Measurements from ENCODE around the gene GNG3. TPM values are rescaled to one million over a fixed set of nuclear protein-coding genes. Genes with fewer than 3 reads are reported as not detected.
"Not testable (repeated sequence)": the region's sequence is repeated elsewhere in the genome, so short reads cannot be mapped to it uniquely, and the experiment has no call there.

Gene GNG3
- total RNA-seq, 2 experiments from 2014 or later, result not detected

DNA sequence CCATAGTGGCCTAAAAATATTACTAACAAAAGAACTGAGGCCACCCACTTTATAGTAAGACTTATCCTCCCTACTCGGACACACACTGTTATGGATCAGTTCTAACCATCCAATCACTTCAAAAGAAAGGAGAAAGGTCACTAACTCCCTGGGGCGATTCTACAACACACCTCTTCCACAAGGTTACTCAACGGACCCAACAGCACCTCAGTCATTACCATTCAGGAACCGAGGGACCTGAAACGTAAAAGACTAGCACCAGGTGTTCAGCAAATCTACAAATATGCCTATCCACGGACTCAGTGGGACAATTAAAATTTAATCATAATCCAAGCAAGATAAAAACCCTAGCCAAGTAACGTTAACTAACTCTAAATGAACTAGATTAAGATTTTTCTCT, 18.2 kb downstream of the GNG3 start:
- Mint-ChIP-seq H3K27me3 (no peaks in the 10 kb centered on the region), H3K9me3 (no peaks in the 10 kb centered on the region), H3K36me3 (ENCODE audit: low read depth) (peaks cover 73% of the 10 kb centered on the region), H3K4me3 (peak overlapping the region; percentile 87), H3K4me1 (peaks cover 57% of the 10 kb centered on the region), H3K27ac (peak overlapping the region; percentile 97)
- DNase-seq, result no peak
- ChIA-PET CTCF (interaction anchor here (0.9 to 2.6 kb wide), 5 partner anchors 28 to 155 kb away, joined by 3 to 15 read pairs (median 5); partner anchors contain the start of genes SLC3A2 and ZBTB3), POLR2A (interaction anchor here (0.7 to 9.9 kb wide), 18 partner anchors 12 to 183 kb away, joined by 3 to 234 read pairs (median 28); partner anchors contain the start of genes BSCL2, C11orf98, CSKMT and GNG3)

- Mint-ChIP-seq H3K27ac (peak overlapping the region; percentile 97), H3K4me3 (peak overlapping the region; percentile 87), H3K9me3 (no peaks in the 10 kb centered on the region), H3K4me1 (peaks cover 55% of the 10 kb centered on the region), H3K36me3 (ENCODE audit: low read depth) (peaks cover 69% of the 10 kb centered on the region), H3K27me3 (no peaks in the 10 kb centered on the region)
- ChIA-PET CTCF (interaction anchor here (0.9 to 3.6 kb wide), 10 partner anchors 13 to 166 kb away, joined by 3 to 22 read pairs (median 6); partner anchors contain the start of genes SLC3A2, TAF6L and ZBTB3), POLR2A (interaction anchor here (0.6 to 9.9 kb wide), 26 partner anchors 11 to 183 kb away, joined by 3 to 234 read pairs (median 15); partner anchors contain the start of genes BSCL2, C11orf98, CSKMT and GANAB)
- no peak for DNase-seq
Measured at GRCh38 chr11:62726156-62726914, 18.9 kb downstream of the GNG3 start.

DNA sequence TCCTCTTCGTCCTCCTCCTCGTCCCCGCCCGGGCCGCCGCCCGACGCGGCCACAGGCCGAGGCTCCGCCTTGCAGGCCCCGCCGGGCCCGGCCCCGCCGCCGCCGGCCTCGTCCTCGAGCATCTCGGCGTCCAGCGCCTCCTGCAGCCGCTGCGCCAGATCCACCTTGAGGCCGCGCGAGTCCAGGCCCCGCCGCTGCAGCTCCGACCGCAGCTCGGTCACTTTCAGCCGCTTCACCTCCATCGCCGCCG, 19.4 kb downstream of the GNG3 start:
- ChIA-PET CTCF (interaction anchor here (0.6 to 4.0 kb wide), 21 partner anchors 12 to 228 kb away, joined by 3 to 39 read pairs (median 5); partner anchors contain the start of genes MTA2, POLR2G, SLC3A2 and TAF6L), POLR2A (interaction anchor here (0.6 to 9.9 kb wide), 36 partner anchors 13 to 174 kb away, joined by 3 to 234 read pairs (median 7); partner anchors contain the start of genes BSCL2, C11orf98, CSKMT and EEF1G)
- Mint-ChIP-seq H3K36me3 (ENCODE audit: low read depth) (peaks cover 67% of the 10 kb centered on the region), H3K27me3 (no peaks in the 10 kb centered on the region), H3K27ac (peak overlapping the region; percentile 97), H3K4me1 (peaks cover 53% of the 10 kb centered on the region), H3K9me3 (no peaks in the 10 kb centered on the region), H3K4me3 (peak overlapping the region; percentile 87)
- DNase-seq, result no peak

DNA sequence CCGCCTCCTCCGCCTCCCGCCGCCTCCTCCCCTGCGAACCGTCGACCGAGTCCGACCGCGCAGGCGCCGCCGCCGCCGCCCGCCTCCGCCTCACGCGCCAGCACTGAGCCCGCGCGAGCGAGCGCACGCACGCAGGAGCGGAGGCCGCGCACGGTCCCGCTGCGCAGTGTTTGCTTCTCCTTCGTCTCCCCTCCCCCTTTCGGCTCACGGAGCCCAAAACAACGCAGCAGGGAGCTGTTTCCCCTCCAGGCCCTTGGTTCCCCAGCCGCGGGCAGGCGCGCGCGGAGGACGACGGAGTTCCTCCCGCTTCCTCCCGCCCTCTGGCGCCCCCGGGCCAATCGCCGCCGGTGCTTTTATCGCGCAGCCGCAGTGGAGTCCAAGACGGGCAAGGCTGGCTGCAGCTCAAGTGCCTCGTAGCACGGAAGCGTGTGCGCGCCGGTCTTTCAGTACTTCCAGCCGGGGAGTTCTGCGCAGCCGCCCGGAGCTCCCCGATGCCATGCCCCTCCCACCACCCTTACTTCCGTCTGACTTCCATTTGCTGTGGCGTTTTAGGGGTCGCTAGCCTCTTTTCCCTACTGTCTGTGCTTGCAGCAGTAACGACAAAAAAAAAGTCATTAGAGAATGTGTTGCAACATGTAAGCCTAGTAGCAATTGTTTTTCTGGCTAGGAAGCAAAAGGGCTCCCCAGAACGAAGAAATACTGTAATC, 19.8 kb downstream of the GNG3 start, which contains the start of gene HNRNPUL2:
Gene HNRNPUL2 (minus strand): TSS at position 293 of the 707 bp plus-strand sequence. CDS start 301 bp downstream, outside the sequence.
- peak within 1 kb of the TSS; percentile 97 for H3K27ac Mint-ChIP-seq
- DNase-seq, result peak; percentile 99
- no peaks in the 10 kb centered on the region for H3K9me3 Mint-ChIP-seq
- H3K4me1 Mint-ChIP-seq, result peaks cover 48% of the 10 kb centered on the region
- peaks cover 62% of the 10 kb centered on the region for H3K36me3 Mint-ChIP-seq (ENCODE audit: low read depth)
- H3K27me3 Mint-ChIP-seq, result no peaks in the 10 kb centered on the region
- ChIA-PET POLR2A (interaction anchor here (0.6 to 9.9 kb wide), 37 partner anchors 13 to 175 kb away, joined by 3 to 234 read pairs (median 7); partner anchors contain the start of genes BSCL2, C11orf98, CSKMT and EEF1G), CTCF (interaction anchor here (0.6 to 4.0 kb wide), 22 partner anchors 9 to 229 kb away, joined by 3 to 39 read pairs (median 5); partner anchors contain the start of genes MTA2, POLR2G, SLC3A2 and TAF6L)
- H3K4me3 Mint-ChIP-seq, result peak within 1 kb of the TSS; percentile 87

DNA sequence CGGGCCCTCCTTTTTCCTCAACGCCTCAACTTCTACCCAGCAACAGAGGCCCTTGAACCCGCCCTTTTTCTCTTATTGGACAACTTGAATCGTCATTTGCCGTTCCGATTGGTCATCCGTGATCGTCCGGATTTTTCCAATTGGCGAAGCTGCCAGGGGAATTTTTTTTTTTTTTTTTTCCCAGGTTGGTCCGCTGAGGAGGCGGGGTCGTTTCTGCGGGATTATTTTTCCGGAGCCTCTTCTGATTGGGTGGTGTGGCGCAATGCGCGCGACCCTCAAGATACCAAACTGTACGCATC, 20.3 kb downstream of the GNG3 start:
- Mint-ChIP-seq H3K36me3 (ENCODE audit: low read depth) (peaks cover 59% of the 10 kb centered on the region), H3K27me3 (no peaks in the 10 kb centered on the region), H3K27ac (peak overlapping the region; percentile 97), H3K4me1 (peaks cover 45% of the 10 kb centered on the region), H3K9me3 (no peaks in the 10 kb centered on the region), H3K4me3 (peak overlapping the region; percentile 87)
- ChIA-PET CTCF (interaction anchor here (0.6 to 4.0 kb wide), 20 partner anchors 8 to 153 kb away, joined by 3 to 39 read pairs (median 5); partner anchors contain the start of genes MTA2, POLR2G, SLC3A2 and TAF6L), POLR2A (interaction anchor here (0.6 to 9.9 kb wide), 35 partner anchors 16 to 175 kb away, joined by 3 to 234 read pairs (median 7); partner anchors contain the start of genes BSCL2, C11orf98, CSKMT and EEF1G)
- peak; percentile 88 for DNase-seq

GRCh38 chr11:62728171-62728988, 20.9 kb downstream of the GNG3 start, which contains the start of gene TTC9C:
TTC9C (plus strand) TSS chr11:62728486; CDS start chr11:62728849, 363 bp downstream.
- H3K27ac Mint-ChIP-seq, result peak within 1 kb of the TSS; percentile 97
- ChIA-PET CTCF (interaction anchor here (1.0 to 4.0 kb wide), 15 partner anchors 13 to 153 kb away, joined by 3 to 39 read pairs (median 6); partner anchors contain the start of genes MTA2, POLR2G, SLC3A2 and TAF6L), POLR2A (interaction anchor here (0.7 to 9.9 kb wide), 29 partner anchors 14 to 176 kb away, joined by 3 to 234 read pairs (median 13); partner anchors contain the start of genes BSCL2, C11orf98, CSKMT and EEF1G)
- peaks cover 59% of the 10 kb centered on the region for H3K36me3 Mint-ChIP-seq (ENCODE audit: low read depth)
- H3K9me3 Mint-ChIP-seq, result no peaks in the 10 kb centered on the region
- DNase-seq, result peak; percentile 86
- peak within 1 kb of the TSS; percentile 87 for H3K4me3 Mint-ChIP-seq
- peaks cover 46% of the 10 kb centered on the region for H3K4me1 Mint-ChIP-seq
- H3K27me3 Mint-ChIP-seq, result no peaks in the 10 kb centered on the region

- peaks cover 31% of the 10 kb centered on the region for H3K4me1 Mint-ChIP-seq
- not testable (repeated sequence) for H3K9me3 Mint-ChIP-seq, DNase-seq, H3K27me3 Mint-ChIP-seq, H3K27ac Mint-ChIP-seq
- ChIA-PET POLR2A (interaction anchor here (1.0 to 9.9 kb wide), 12 partner anchors 8 to 139 kb away, joined by 3 to 234 read pairs (median 10); partner anchors contain the start of genes BSCL2, GNG3, TAF6L and TMEM179B), CTCF (interaction anchor here (0.6 to 4.0 kb wide), 10 partner anchors 14 to 111 kb away, joined by 3 to 39 read pairs (median 6); partner anchors contain the start of genes POLR2G, TMEM179B and ZBTB3)
- peaks cover 43% of the 10 kb centered on the region for H3K36me3 Mint-ChIP-seq (ENCODE audit: low read depth)
- H3K4me3 Mint-ChIP-seq, result peak overlapping the region; percentile 87
Measured at GRCh38 chr11:62730076-62730475, 22.6 kb downstream of the GNG3 start.

GRCh38 chr11:62732830-62733229, 25.4 kb downstream of the GNG3 start:
- DNase-seq, result no peak
- POLR2A ChIA-PET, result interaction anchor here (1.3 to 7.3 kb wide), 2 partner anchors 21 to 107 kb away, joined by 4 to 130 read pairs; partner anchors contain the start of genes WDR74 and ZBTB3
- peaks cover 34% of the 10 kb centered on the region for H3K36me3 Mint-ChIP-seq (ENCODE audit: low read depth)

GRCh38 chr11:62737196-62737595, 29.7 kb downstream of the GNG3 start:
- Mint-ChIP-seq H3K36me3 (ENCODE audit: low read depth) (peaks cover 37% of the 10 kb centered on the region), H3K4me1 (peaks cover 7% of the 10 kb centered on the region), H3K27me3 (no peaks in the 10 kb centered on the region), H3K4me3 (no peak overlapping the region), H3K9me3 (no peaks in the 10 kb centered on the region), H3K27ac (no peak overlapping the region)
- POLR2A ChIA-PET, result interaction anchor here (1.0 to 1.2 kb wide), 3 partner anchors 11 to 68 kb away, joined by 3 to 4 read pairs (median 3); partner anchors contain the start of gene NXF1
- DNase-seq, result no peak
- CTCF ChIA-PET, result interaction anchor here (0.9 to 1.5 kb wide), 2 partner anchors 17 to 38 kb away, joined by 3 read pairs; partner anchors contain the start of gene ZBTB3

More at GRCh38 chr11:62732830-62733229, 25.4 kb downstream of the GNG3 start:
- CTCF ChIA-PET, result interaction anchor here (0.7 to 1.0 kb wide), 2 partner anchors 44 to 107 kb away, joined by 3 to 4 read pairs; no protein-coding TSS in a partner anchor
- Mint-ChIP-seq H3K4me1 (peaks cover 27% of the 10 kb centered on the region), H3K27ac (no peak overlapping the region), H3K27me3 (no peaks in the 10 kb centered on the region), H3K4me3 (no peak overlapping the region), H3K9me3 (no peaks in the 10 kb centered on the region)

- no peaks in the 10 kb centered on the region for H3K27me3 Mint-ChIP-seq
- no peak overlapping the region for H3K27ac Mint-ChIP-seq
- ChIA-PET CTCF (interaction anchor here (1.2 to 1.5 kb wide), 4 partner anchors 13 to 114 kb away, joined by 3 to 7 read pairs (median 4); no protein-coding TSS in a partner anchor), POLR2A (interaction anchor here (0.7 to 2.7 kb wide), 6 partner anchors 11 to 156 kb away, joined by 3 to 8 read pairs (median 4); partner anchors contain the start of genes HNRNPUL2, POLR2G, TTC9C and TUT1)
- H3K4me3 Mint-ChIP-seq, result no peak overlapping the region
- peaks cover 11% of the 10 kb centered on the region for H3K36me3 Mint-ChIP-seq (ENCODE audit: low read depth)
- DNase-seq, result no peak
- no peaks in the 10 kb centered on the region for H3K9me3 Mint-ChIP-seq
- H3K4me1 Mint-ChIP-seq, result peaks cover 19% of the 10 kb centered on the region
Measured at GRCh38 chr11:62747475-62748160, 40.1 kb downstream of the GNG3 start.
